Heart left ventricle (tissue), 16 donors: ENCODE results near the gene ACSF3. TPM values are rescaled to one million over a fixed set of nuclear protein-coding genes. Genes with fewer than 3 reads are reported as not detected.
A peak's percentile ranks its signal among the peaks of the same experiment; 100 is the strongest.

ENCODE experiments used
- ATAC-seq, 4 donors: fragments of 200-7000 bp; cut with Tn5 transposase; one replicate each; pipeline ENCODE4 v1.9.1; 2020 to 2022; ENCODE audit warnings: moderate library complexity in 4 of 4, mild to moderate bottlenecking in 3 of 4, moderate number of reproducible peaks in 1 of 4
- DNase-seq, 5 donors: peaks; one replicate each; pipeline ENCODE4 v3.0.0-alpha.2; 2020
- H3K27ac ChIP-seq, 12 donors: fragments of 200-600 bp; sonication (generic) in 4 of 12; one replicate each; pipeline versions ENCODE4 v1.5.0 to v1.8.0; 2016 to 2022; ENCODE audit warnings: mild to moderate bottlenecking in 2 of 12
- H3K27me3 ChIP-seq, 9 donors: fragments of 200-600 bp; sonication (generic) in 2 of 9; one replicate each; pipeline versions ENCODE4 v1.5.1 to v1.8.0; 2016 to 2022; ENCODE audit warnings: mild to moderate bottlenecking in 3 of 9
- H3K36me3 ChIP-seq, 9 donors: fragments of 200-600 bp; sonication (generic) in 2 of 9; one replicate each; pipeline versions ENCODE4 v1.5.0 to v1.8.0; 2018 to 2022; ENCODE audit warnings: mild to moderate bottlenecking in 2 of 9
- H3K4me1 ChIP-seq, 12 donors: fragments of 200-600 bp; sonication (generic) in 4 of 12; one replicate each; pipeline versions ENCODE4 v1.5.0 to v1.8.0; 2016 to 2022; ENCODE audit warnings: mild to moderate bottlenecking in 3 of 12
- H3K4me3 ChIP-seq, 12 donors: fragments of 200-600 bp; sonication (generic) in 4 of 12; one replicate each; pipeline versions ENCODE4 v1.5.0 to v1.8.0; 2017 to 2022; ENCODE audit warnings: mild to moderate bottlenecking in 9 of 12, moderate library complexity in 4 of 12
- H3K9me3 ChIP-seq, 12 donors: fragments of 200-600 bp; sonication (generic) in 4 of 12; one replicate each; pipeline versions ENCODE4 v1.5.0 to v1.8.0; 2016 to 2022; ENCODE audit warnings: mild to moderate bottlenecking in 1 of 12
- CTCF ChIP-seq, 12 donors: fragments of 200-600 bp; sonication (generic) in 4 of 12; IDR thresholded peaks; one replicate each; pipeline versions ENCODE4 v1.5.0 to v1.8.0; 2018 to 2022; ENCODE audit warnings: antibody characterized with exemption in 12 of 12, mild to moderate bottlenecking in 5 of 12
- POLR2A ChIP-seq, 2 donors: fragments of 450-650 bp; IDR thresholded peaks; one replicate each; pipeline ENCODE4 v1.6.1; 2017; ENCODE audit warnings: antibody characterized with exemption in 2 of 2, mild to moderate bottlenecking in 2 of 2, moderate library complexity in 2 of 2
- WGBS, 4 donors: extraction: QIAGEN DNeasy Blood & Tissue Kit in 2 of 4; methylation state at CpG; one replicate each; pipeline versions ENCODE4 v1.1.5 to v1.1.7; 2013 to 2018; 5-methylcytosine and 5-hydroxymethylcytosine counted together
- intact Hi-C, 10 donors: fragments of 100-400 bp; cut with DNase I; formaldehyde crosslinking; loops; one replicate each; pipeline versions ENCODE4 v1.11.1 to v1.14.2; 2022
- long read RNA-seq, 3 donors: library from polyadenylated mRNA; unstranded; transcript quantifications; one replicate each; pipeline ENCODE4 v2.0.0, GENCODE V29; 2020 to 2021
- polyA plus RNA-seq, 2 donors: library from polyadenylated mRNA; stranded (reverse); fragments of 200-250 nt; gene quantifications; one replicate each; pipeline ENCODE4 v1.2.3, GENCODE V29; 2013
- total RNA-seq, 9 donors: library from RNA; depleted of rRNA in 2 of 9; stranded (reverse); fragments of >200 nt in 2 of 9; fragmentation: NEBNext Ultra II Directional in 3 of 9; extraction: Animal tissue kit (Norgen Biotek cat#: 25700) in 3 of 9; gene quantifications; one replicate each; pipeline versions ENCODE4 v1.1.0 to v1.2.4, GENCODE V29; 2016 to 2023
- donor health status: ischemic (EF 13 %, LVEDD 7.1; RV severe dilation, severe dysfunction).
- donor health status: healthy with polysubstance abuse.
- donor health status: DM: no; HTN: yes; CAD: no.
- donor health status: DM: no; HTN: no; CAD: no.
- donor health status: ischemic (EF 25% LVEDD 6.9; RV normal size, moderate dysfunction).
- donor health status: ischemic (EF 25% LVEDD 5.7; RV mildly dilated, moderate dysfunction).
- donor health status: healthy.
- donor health status: DM: yes; HTN: yes; CAD: no.
- donor health status: ischemic (EF 35%, LVEDD 5.7; RV mildly dilated, moderate dysfunction).
- donor health status: nonischemic (EF 11% LVEDD 7.7; RV severe dilation, severe dysfunction).
- donor health status: DM: yes; HTN: yes; CAD: no.
- donor health status: PGD.
- donor health status: ischemic (EF 29% LVEDD 5.4; RV normal size, mild dysfunction).
- donor health status: nonischemic (EF 23%, LVEDD 6.1; RV moderate dilation, normal function).

ACSF3 gene
- 10 to 100 TPM; 10.3 to 26.3 (median 19.3) TPM for total RNA-seq
- 10 to 100 TPM; 12.2 to 22.9 TPM for polyA plus RNA-seq
- long read RNA-seq, donor 1, full-length matches to known transcripts: 51 of 65 reads
- long read RNA-seq, donor 1, partial matches to known transcripts: 3 of 65 reads
- long read RNA-seq, donor 1, other reads (novel, unspliced or antisense): 11 of 65 reads
- long read RNA-seq, donor 2, full-length matches to known transcripts: 60 of 85 reads
- long read RNA-seq, donor 2, partial matches to known transcripts: 4 of 85 reads
- long read RNA-seq, donor 2, other reads (novel, unspliced or antisense): 21 of 85 reads
- long read RNA-seq, donor 3, full-length matches to known transcripts: 39 of 50 reads
- long read RNA-seq, donor 3, partial matches to known transcripts: 2 of 50 reads
- long read RNA-seq, donor 3, other reads (novel, unspliced or antisense): 9 of 50 reads

GRCh38 chr16:89093602-89094251 lies at the start of gene ACSF3:
TSS of gene ACSF3 (plus strand) at chr16:89093852. CDS start at chr16:89100682, 6,830 bp downstream.
- H3K4me3 ChIP-seq: peak within 1 kb of the TSS; percentile 73 to 99 (median 84)
- H3K9me3 ChIP-seq: no peaks in the 10 kb centered on the region
- peaks cover 6 to 45% (median 18%) of the 10 kb centered on the region in 12 donors for H3K4me1 ChIP-seq
- peak within 1 kb of the TSS in 11 of 12 donors; percentile 24 to 84 (median 74) for H3K27ac ChIP-seq
- WGBS, 4 donors: 0 to 4% (median 2%) methylated on average over 10 to 110 of the region's 110 CpGs
- DNase-seq (peak; percentile 61 to 89 (median 71)), ATAC-seq (peak; percentile 70 to 92 (median 90))
- peaks cover 0 to 2% (median 0%) of the 10 kb centered on the region in 9 donors for H3K36me3 ChIP-seq
- TF ChIP-seq POLR2A (IDR thresholded peaks at IDR 0.05): no peak
- no peak for TF ChIP-seq CTCF (IDR thresholded peaks at IDR 0.05)
- H3K27me3 ChIP-seq: peaks cover 0 to 23% (median 9%) of the 10 kb centered on the region in 9 donors
- intact Hi-C loops: loop anchor here in 8 of 10 donors (5.0 to 10.0 kb wide), 3 partner anchors 149 to 279 kb away; partner anchors contain the start of gene APRT (in 3 of the 8)

GRCh38 chr16:89044418-89045180 lies 49.1 kb upstream of the ACSF3 start:
- DNase-seq: peak in 3 of 5 donors; percentile 19 to 27 (median 19)
- WGBS, 4 donors: 42 to 61% (median 53%) methylated on average over 26 to 29 of the region's 29 CpGs
- H3K27ac ChIP-seq: no peak overlapping the region
- no peaks in the 10 kb centered on the region for H3K36me3 ChIP-seq
- H3K9me3 ChIP-seq: no peaks in the 10 kb centered on the region
- no peak for TF ChIP-seq POLR2A (IDR thresholded peaks at IDR 0.05)
- TF ChIP-seq CTCF (IDR thresholded peaks at IDR 0.05): no peak
- ATAC-seq: no peak
- no peak overlapping the region for H3K4me3 ChIP-seq
- peaks cover 9 to 87% (median 22%) of the 10 kb centered on the region in 9 donors for H3K27me3 ChIP-seq
- intact Hi-C loops: loop anchor here in 1 of 10 donors (10.0 kb wide), 1 partner anchor 60 kb away; no protein-coding TSS in a partner anchor
- no peaks in the 10 kb centered on the region for H3K4me1 ChIP-seq

GRCh38 chr16:89045181-89045815 lies 48.4 kb upstream of the ACSF3 start:
- H3K27me3 ChIP-seq: peaks cover 14 to 87% (median 22%) of the 10 kb centered on the region in 9 donors
- H3K9me3 ChIP-seq: no peaks in the 10 kb centered on the region
- WGBS, 4 donors: 65 to 71% (median 67%) methylated on average over 12 of the region's 12 CpGs
- H3K4me1 ChIP-seq: no peaks in the 10 kb centered on the region
- ATAC-seq (no peak), DNase-seq (peak in 2 of 5 donors; percentile 13 to 39)
- H3K4me3 ChIP-seq: no peak overlapping the region
- H3K36me3 ChIP-seq: no peaks in the 10 kb centered on the region
- TF ChIP-seq CTCF (IDR thresholded peaks at IDR 0.05) (no peak), POLR2A (IDR thresholded peaks at IDR 0.05) (no peak)
- H3K27ac ChIP-seq: no peak overlapping the region
- intact Hi-C loops: loop anchor here in 1 of 10 donors (10.0 kb wide), 1 partner anchor 60 kb away; no protein-coding TSS in a partner anchor
